NCI-H526 (cell line): ENCODE measurements around the gene ST3GAL3.

Experiments used
- DNase-seq, 2 experiments: peaks; one replicate each; lab custom pipeline; 2025; lab: John Stamatoyannopoulos, UW

ST3GAL3 gene

GRCh38 chr1:43786960-43787359 is 79.6 kb downstream of the ST3GAL3 start:
- no peak for DNase-seq

- DNase-seq: no peak
Observed at GRCh38 chr1:43789604-43790550, 82.5 kb downstream of the ST3GAL3 start.

- DNase-seq: no peak
Observed at GRCh38 chr1:43791243-43791642, 83.9 kb downstream of the ST3GAL3 start.

GRCh38 chr1:43796111-43796581 is 88.8 kb downstream of the ST3GAL3 start:
- no peak for DNase-seq

GRCh38 chr1:43797891-43798290 is 90.6 kb downstream of the ST3GAL3 start:
- DNase-seq: no peak

- DNase-seq: no peak
Observed at GRCh38 chr1:43799656-43800635, 92.6 kb downstream of the ST3GAL3 start.

GRCh38 chr1:43800771-43801170 is 93.4 kb downstream of the ST3GAL3 start:
- DNase-seq: no peak

GRCh38 chr1:43801203-43801602 is 93.9 kb downstream of the ST3GAL3 start:
- no peak for DNase-seq

GRCh38 chr1:43802356-43802980 is 95.1 kb downstream of the ST3GAL3 start:
- DNase-seq: no peak

GRCh38 chr1:43803105-43803504 is 95.8 kb downstream of the ST3GAL3 start:
- DNase-seq: no peak

GRCh38 chr1:43803646-43804045 is 96.3 kb downstream of the ST3GAL3 start:
- DNase-seq: no peak

GRCh38 chr1:43804569-43804968 is 97.2 kb downstream of the ST3GAL3 start:
- no peak for DNase-seq

- DNase-seq: no peak
Observed at GRCh38 chr1:43805340-43805739, 98.0 kb downstream of the ST3GAL3 start.

- DNase-seq: no peak
Observed at GRCh38 chr1:43806183-43806582, 98.8 kb downstream of the ST3GAL3 start.

GRCh38 chr1:43809097-43809673 is 101.8 kb downstream of the ST3GAL3 start:
- no peak for DNase-seq

- no peak for DNase-seq
Observed at GRCh38 chr1:43812579-43812978, 105.2 kb downstream of the ST3GAL3 start.

- DNase-seq: no peak
Observed at GRCh38 chr1:43814401-43814800, 107.1 kb downstream of the ST3GAL3 start.

GRCh38 chr1:43817304-43817939 is 110.1 kb downstream of the ST3GAL3 start:
- DNase-seq: no peak

GRCh38 chr1:43818691-43819090 is 111.4 kb downstream of the ST3GAL3 start:
- DNase-seq: no peak

- no peak for DNase-seq
Observed at GRCh38 chr1:43819357-43819756, 112.0 kb downstream of the ST3GAL3 start.

GRCh38 chr1:43821471-43821870 is 114.1 kb downstream of the ST3GAL3 start:
- DNase-seq: no peak
